ENCODE data around the gene GPR42.
"Not testable (repeated sequence)": the region's sequence is repeated elsewhere in the genome, so short reads cannot be mapped to it uniquely, and the experiment has no call there.

- TF ChIP-seq BHLHE40 (IDR thresholded peaks at IDR 0.05; ENCODE audit: borderline replicate concordance); NFRKB (IDR thresholded peaks at IDR 0.05); ELF4 (IDR thresholded peaks at IDR 0.05); ARNT (IDR thresholded peaks at IDR 0.05); SUZ12 (IDR thresholded peaks at IDR 0.05); CTBP1 (IDR thresholded peaks at IDR 0.05; ENCODE audit: borderline replicate concordance); FOXA1 (IDR thresholded peaks at IDR 0.05): not testable (repeated sequence)
These were observed 11.5 kb upstream of the GPR42 start for GRCh38 chr19:35359395-35359794.
